Activated naive CD8-positive, alpha-beta T cell treated with anti-CD3 and anti-CD28 coated beads, Interleukin-2, amount 50 U/mL, for 24 hours (primary cell): ENCODE measurements around the gene CD84.
"Not testable (repeated sequence)": the region's sequence is repeated elsewhere in the genome, so short reads cannot be mapped to it uniquely, and the experiment has no call there.

ENCODE experiments used
- ATAC-seq: fragments of 150-1000 bp; cut with Tn5 transposase; one replicate; pipeline ENCODE4 v1.10.0; 2021
- DNase-seq: peaks from one replicate; pipeline ENCODE4 v3.0.0; 2021
- H3K27ac Mint-ChIP-seq: one replicate; pipeline ENCODE4 v1.8.0; 2021; ENCODE audit warnings: mild to moderate bottlenecking, mixed read lengths
- H3K27me3 Mint-ChIP-seq: one replicate; pipeline ENCODE4 v1.8.0; 2021; ENCODE audit warnings: mixed read lengths
- H3K36me3 Mint-ChIP-seq: one replicate; pipeline ENCODE4 v1.8.0; 2021; ENCODE audit warnings: low read depth, mixed read lengths
- H3K4me1 Mint-ChIP-seq: one replicate; pipeline ENCODE4 v1.8.0; 2021; ENCODE audit warnings: mixed read lengths
- H3K4me3 Mint-ChIP-seq: one replicate; pipeline ENCODE4 v1.8.0; 2021; ENCODE audit warnings: mild to moderate bottlenecking, moderate library complexity, mixed read lengths
- H3K9me3 Mint-ChIP-seq: one replicate; pipeline ENCODE4 v1.8.0; 2021; ENCODE audit warnings: mixed read lengths

The CD84 gene

GRCh38 chr1:160570840-160571239 is 8.5 kb downstream of the CD84 start:
- Mint-ChIP-seq H3K4me3 (no peak overlapping the region), H3K36me3 (peaks cover 44% of the 10 kb centered on the region), H3K27ac (peak overlapping the region; percentile 97), H3K27me3 (no peaks in the 10 kb centered on the region), H3K4me1 (peaks cover 100% of the 10 kb centered on the region), H3K9me3 (peaks cover 12% of the 10 kb centered on the region)
- ATAC-seq (no peak), DNase-seq (no peak)

- peaks cover 48% of the 10 kb centered on the region for H3K36me3 Mint-ChIP-seq
- H3K4me1 Mint-ChIP-seq = peaks cover 99% of the 10 kb centered on the region
- no peak for DNase-seq
- peak overlapping the region; percentile 97 for H3K27ac Mint-ChIP-seq
- H3K27me3 Mint-ChIP-seq = no peaks in the 10 kb centered on the region
- H3K4me3 Mint-ChIP-seq = peak overlapping the region; percentile 39
- ATAC-seq = no peak
- H3K9me3 Mint-ChIP-seq = peaks cover 12% of the 10 kb centered on the region
These were observed 9.5 kb downstream of the CD84 start for GRCh38 chr1:160569806-160570205.

- H3K9me3 Mint-ChIP-seq = peaks cover 17% of the 10 kb centered on the region
- peak overlapping the region; percentile 97 for H3K27ac Mint-ChIP-seq
- H3K4me1 Mint-ChIP-seq = peaks cover 98% of the 10 kb centered on the region
- H3K36me3 Mint-ChIP-seq = peaks cover 57% of the 10 kb centered on the region
- DNase-seq (peak; percentile 67), ATAC-seq (peak; percentile 97)
- no peaks in the 10 kb centered on the region for H3K27me3 Mint-ChIP-seq
- H3K4me3 Mint-ChIP-seq = peak overlapping the region; percentile 64
These were observed 11.2 kb downstream of the CD84 start for GRCh38 chr1:160567858-160568682.

- peaks cover 61% of the 10 kb centered on the region for H3K36me3 Mint-ChIP-seq
- DNase-seq (no peak), ATAC-seq (no peak)
- peaks cover 97% of the 10 kb centered on the region for H3K4me1 Mint-ChIP-seq
- H3K27me3 Mint-ChIP-seq = no peaks in the 10 kb centered on the region
- peak overlapping the region; percentile 64 for H3K4me3 Mint-ChIP-seq
- peaks cover 22% of the 10 kb centered on the region for H3K9me3 Mint-ChIP-seq
- H3K27ac Mint-ChIP-seq = peak overlapping the region; percentile 97
These were observed 12.0 kb downstream of the CD84 start for GRCh38 chr1:160567341-160567740.

GRCh38 chr1:160565564-160565963 is 13.7 kb downstream of the CD84 start:
- H3K36me3 Mint-ChIP-seq = peaks cover 60% of the 10 kb centered on the region

GRCh38 chr1:160563230-160563629 is 16.1 kb downstream of the CD84 start:
- not testable (repeated sequence) for H3K27me3 Mint-ChIP-seq, H3K27ac Mint-ChIP-seq, H3K4me3 Mint-ChIP-seq

More at GRCh38 chr1:160565564-160565963, 13.7 kb downstream of the CD84 start:
- Mint-ChIP-seq H3K4me1 (peaks cover 97% of the 10 kb centered on the region), H3K4me3 (peak overlapping the region; percentile 4), H3K27me3 (no peaks in the 10 kb centered on the region), H3K9me3 (peaks cover 10% of the 10 kb centered on the region), H3K27ac (peak overlapping the region; percentile 97)
- DNase-seq (no peak), ATAC-seq (no peak)

GRCh38 chr1:160562745-160563144 is 16.6 kb downstream of the CD84 start:
- not testable (repeated sequence) for ATAC-seq, H3K27me3 Mint-ChIP-seq, H3K4me3 Mint-ChIP-seq, DNase-seq
- Mint-ChIP-seq H3K36me3 (peaks cover 74% of the 10 kb centered on the region), H3K27ac (peak overlapping the region; percentile 65), H3K4me1 (peaks cover 93% of the 10 kb centered on the region), H3K9me3 (peaks cover 10% of the 10 kb centered on the region)

More at GRCh38 chr1:160563230-160563629, 16.1 kb downstream of the CD84 start:
- not testable (repeated sequence) for DNase-seq, ATAC-seq
- Mint-ChIP-seq H3K9me3 (peaks cover 10% of the 10 kb centered on the region), H3K36me3 (peaks cover 73% of the 10 kb centered on the region), H3K4me1 (peaks cover 97% of the 10 kb centered on the region)

GRCh38 chr1:160560806-160561205 is 18.5 kb downstream of the CD84 start:
- no peak for ATAC-seq
- no peaks in the 10 kb centered on the region for H3K27me3 Mint-ChIP-seq
- peaks cover 70% of the 10 kb centered on the region for H3K36me3 Mint-ChIP-seq

GRCh38 chr1:160560045-160560705 is 19.1 kb downstream of the CD84 start:
- H3K4me3 Mint-ChIP-seq = peak overlapping the region; percentile 74
- peaks cover 70% of the 10 kb centered on the region for H3K36me3 Mint-ChIP-seq
- H3K27me3 Mint-ChIP-seq = no peaks in the 10 kb centered on the region
- ATAC-seq (no peak), DNase-seq (no peak)
- H3K27ac Mint-ChIP-seq = peak overlapping the region; percentile 90
- H3K4me1 Mint-ChIP-seq = peaks cover 76% of the 10 kb centered on the region
- H3K9me3 Mint-ChIP-seq = peaks cover 10% of the 10 kb centered on the region

More at GRCh38 chr1:160560806-160561205, 18.5 kb downstream of the CD84 start:
- H3K27ac Mint-ChIP-seq = peak overlapping the region; percentile 90
- H3K4me3 Mint-ChIP-seq = peak overlapping the region; percentile 74
- peaks cover 10% of the 10 kb centered on the region for H3K9me3 Mint-ChIP-seq
- no peak for DNase-seq
- peaks cover 82% of the 10 kb centered on the region for H3K4me1 Mint-ChIP-seq

- not testable (repeated sequence) for DNase-seq, ATAC-seq, H3K27me3 Mint-ChIP-seq
- Mint-ChIP-seq H3K27ac (peak overlapping the region; percentile 90), H3K4me1 (peaks cover 70% of the 10 kb centered on the region), H3K36me3 (peaks cover 64% of the 10 kb centered on the region), H3K4me3 (peak overlapping the region; percentile 74), H3K9me3 (peaks cover 10% of the 10 kb centered on the region)
These were observed 19.9 kb downstream of the CD84 start for GRCh38 chr1:160559437-160559836.

GRCh38 chr1:160558660-160559380 is 20.5 kb downstream of the CD84 start:
- DNase-seq (no peak), ATAC-seq (no peak)
- Mint-ChIP-seq H3K9me3 (peaks cover 10% of the 10 kb centered on the region), H3K27me3 (no peaks in the 10 kb centered on the region), H3K4me1 (peaks cover 66% of the 10 kb centered on the region), H3K27ac (peak overlapping the region; percentile 90), H3K36me3 (peaks cover 62% of the 10 kb centered on the region), H3K4me3 (peak overlapping the region; percentile 74)

- no peaks in the 10 kb centered on the region for H3K27me3 Mint-ChIP-seq
- H3K4me1 Mint-ChIP-seq = peaks cover 51% of the 10 kb centered on the region
- H3K4me3 Mint-ChIP-seq = no peak overlapping the region
- DNase-seq = no peak
- H3K36me3 Mint-ChIP-seq = peaks cover 53% of the 10 kb centered on the region
- no peaks in the 10 kb centered on the region for H3K9me3 Mint-ChIP-seq
- no peak overlapping the region for H3K27ac Mint-ChIP-seq
- no peak for ATAC-seq
These were observed 25.5 kb downstream of the CD84 start for GRCh38 chr1:160553778-160554177.

GRCh38 chr1:160552425-160552824 is 26.9 kb downstream of the CD84 start:
- ATAC-seq (no peak), DNase-seq (no peak)
- Mint-ChIP-seq H3K36me3 (peaks cover 59% of the 10 kb centered on the region), H3K4me1 (peaks cover 55% of the 10 kb centered on the region), H3K9me3 (no peaks in the 10 kb centered on the region), H3K27me3 (no peaks in the 10 kb centered on the region), H3K27ac (peak overlapping the region; percentile 14), H3K4me3 (no peak overlapping the region)

- Mint-ChIP-seq H3K36me3 (peaks cover 64% of the 10 kb centered on the region), H3K4me1 (peaks cover 60% of the 10 kb centered on the region), H3K9me3 (no peaks in the 10 kb centered on the region), H3K27ac (peak overlapping the region; percentile 78), H3K27me3 (no peaks in the 10 kb centered on the region), H3K4me3 (no peak overlapping the region)
- DNase-seq = peak; percentile 69
- peak; percentile 84 for ATAC-seq
These were observed 28.7 kb downstream of the CD84 start for GRCh38 chr1:160550572-160551034.
